Activated CD8-positive, alpha-beta memory T cell treated with anti-CD3 and anti-CD28 coated beads for 1 hour (primary cell): ENCODE data around the gene TSGA10.
"Not testable (repeated sequence)": the region's sequence is repeated elsewhere in the genome, so short reads cannot be mapped to it uniquely, and the experiment has no call there.

Source experiments
- DNase-seq, 2 donors: peaks; one replicate each; pipeline ENCODE4 v3.0.0-alpha.2; 2020; ENCODE audit warnings: low read depth in 1 of 2; ENCODE audit errors: extremely low read depth in 1 of 2

Gene TSGA10

DNA sequence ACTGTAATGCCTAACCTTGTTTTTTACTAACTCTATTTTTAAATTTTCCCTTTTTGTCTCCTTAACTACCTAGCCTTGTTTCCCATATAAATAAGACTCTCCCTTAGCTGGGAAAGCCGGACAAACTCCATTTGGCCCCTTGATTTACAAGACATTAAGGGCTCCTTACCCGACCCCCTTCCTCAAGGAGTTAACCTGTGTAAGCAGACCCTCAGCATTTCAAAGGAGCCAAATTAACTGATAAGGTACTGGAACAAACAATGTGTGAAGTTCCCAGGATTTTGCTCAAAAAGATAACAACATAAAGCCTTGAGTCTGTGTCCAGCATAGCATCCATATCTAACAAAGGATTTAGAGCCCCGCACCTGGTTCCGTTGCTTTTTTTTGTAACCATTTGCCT is 72.9 kb downstream of the TSGA10 start:
- no peak for DNase-seq

DNA sequence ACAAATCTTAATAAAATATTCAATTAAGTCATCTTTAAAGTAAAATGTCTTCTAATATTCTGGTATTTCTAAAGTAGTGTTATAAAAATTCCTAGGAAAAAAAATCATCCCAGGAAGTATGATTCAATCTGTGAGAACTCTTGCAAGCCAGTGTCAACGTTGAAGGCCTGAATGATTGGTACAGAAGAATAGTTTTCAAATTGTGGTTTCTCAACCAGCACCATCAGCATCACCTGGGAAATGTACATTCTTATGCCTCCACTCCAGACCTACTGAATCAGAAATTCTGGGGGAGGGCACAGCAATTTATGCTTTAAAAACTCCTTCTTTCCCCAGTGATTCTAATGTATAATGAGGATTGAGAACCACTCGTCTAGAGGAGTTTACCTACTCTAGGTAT is 75.5 kb downstream of the TSGA10 start:
- DNase-seq, result no peak

DNA sequence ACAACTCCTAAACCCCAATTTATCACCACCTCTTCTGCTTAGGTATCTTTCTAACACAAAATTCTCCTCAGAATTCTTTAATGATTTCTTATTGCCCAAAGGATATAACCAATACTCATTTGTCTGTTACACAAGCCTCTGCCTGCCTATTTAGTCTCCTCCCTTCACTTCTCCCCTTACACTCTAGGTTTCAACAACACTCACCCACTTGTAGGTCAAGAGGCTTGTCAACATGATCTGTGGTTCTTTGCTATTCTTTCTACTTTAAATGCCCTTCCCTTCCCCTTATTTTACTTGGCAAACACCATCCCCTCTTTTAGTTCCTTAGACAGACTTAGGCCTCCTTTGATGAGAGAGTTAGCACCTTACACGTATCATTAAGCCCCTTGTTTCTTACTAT is 82.2 kb downstream of the TSGA10 start:
- no peak for DNase-seq

DNA sequence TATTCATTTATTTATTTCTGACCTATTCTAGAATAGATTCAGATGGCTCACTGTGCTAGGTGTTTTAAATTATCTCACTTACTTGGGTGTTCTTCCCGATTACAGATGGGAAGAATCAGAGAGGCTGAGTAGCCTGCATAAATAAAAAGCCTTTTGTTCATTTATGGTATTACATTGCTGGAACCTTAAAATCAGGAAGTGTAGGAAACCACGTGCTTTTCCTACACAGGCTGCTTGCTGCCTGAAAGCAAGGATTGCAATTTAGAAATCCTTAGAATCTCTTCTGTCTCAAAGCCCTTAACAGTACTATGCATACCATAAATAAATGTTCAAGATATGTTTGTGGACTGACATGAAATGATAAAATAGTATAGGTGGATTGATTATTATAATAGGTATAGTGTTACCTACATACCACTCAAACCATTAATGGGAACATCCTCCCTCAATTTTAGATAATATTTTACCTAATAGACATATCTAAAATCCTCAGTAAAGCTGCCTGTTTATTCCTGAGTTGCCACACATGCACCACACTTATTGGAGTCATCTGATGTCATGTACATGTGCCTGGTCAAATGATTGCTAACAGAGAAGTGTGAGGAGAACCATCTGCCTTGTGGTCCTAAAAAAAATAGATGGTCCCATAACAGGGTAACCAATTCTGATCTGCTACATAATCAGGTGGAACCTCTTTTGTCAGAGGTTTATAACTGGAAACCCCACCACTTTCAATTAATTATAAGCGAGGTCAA is 86.7 kb downstream of the TSGA10 start:
- no peak for DNase-seq

DNA sequence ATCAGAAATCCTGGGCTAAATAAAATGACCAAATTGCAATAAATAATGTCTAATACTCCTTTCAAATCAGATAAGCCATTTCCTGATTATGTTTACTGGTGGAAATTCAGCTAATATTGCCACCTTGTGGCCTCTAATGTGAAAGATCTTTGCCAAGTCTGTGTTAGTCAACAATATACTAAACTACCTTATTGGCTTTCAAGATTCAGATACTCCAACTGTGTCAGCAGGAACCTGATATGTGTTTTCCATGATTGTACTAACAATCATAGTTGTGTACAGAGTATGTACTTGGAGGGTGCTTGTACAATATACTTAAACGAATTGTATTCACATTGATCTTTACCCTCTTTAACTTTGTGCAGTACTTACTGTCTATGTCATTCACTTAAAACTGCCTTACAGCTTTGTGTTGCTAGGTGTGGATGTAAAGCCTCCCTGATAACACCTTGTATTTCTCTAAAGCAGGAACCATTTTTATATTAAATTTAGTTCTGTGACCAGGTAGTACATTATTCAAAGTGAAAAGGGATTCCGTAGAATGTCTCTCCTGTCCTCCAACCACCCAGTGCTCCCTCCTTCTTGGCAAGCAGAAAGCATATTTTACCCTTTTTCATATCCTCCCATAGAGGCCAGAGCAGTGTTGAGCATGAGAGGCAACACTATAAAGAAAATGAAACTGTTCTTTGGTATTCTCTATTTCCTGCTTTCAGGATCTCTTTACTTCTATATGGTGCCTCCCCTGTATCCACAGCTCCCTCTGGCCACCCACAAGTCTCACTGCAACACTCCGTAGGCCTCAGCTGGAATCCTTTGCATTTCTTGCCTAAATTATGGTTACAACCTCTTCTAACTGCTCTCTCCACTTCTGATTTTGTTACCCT is 88.4 kb downstream of the TSGA10 start:
- DNase-seq, result no peak

DNA sequence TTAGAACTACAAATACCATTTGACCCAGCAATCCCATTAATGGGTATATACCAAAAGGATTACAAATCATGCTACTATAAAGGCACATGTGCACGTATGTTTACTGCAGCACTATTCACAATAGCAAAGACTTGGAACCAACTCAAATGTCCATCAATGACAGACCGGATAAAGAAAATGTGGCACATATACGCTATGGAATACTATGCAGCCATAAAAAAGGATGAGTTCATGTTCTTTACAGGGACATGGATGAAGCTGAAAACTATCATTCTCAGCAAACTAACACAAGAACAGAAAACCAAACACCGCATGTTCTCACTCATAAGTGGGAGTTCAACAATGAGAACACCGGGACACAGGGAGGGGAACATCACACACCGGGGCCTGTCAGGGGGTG is 105.6 kb downstream of the TSGA10 start:
- DNase-seq, result not testable (repeated sequence)

DNA sequence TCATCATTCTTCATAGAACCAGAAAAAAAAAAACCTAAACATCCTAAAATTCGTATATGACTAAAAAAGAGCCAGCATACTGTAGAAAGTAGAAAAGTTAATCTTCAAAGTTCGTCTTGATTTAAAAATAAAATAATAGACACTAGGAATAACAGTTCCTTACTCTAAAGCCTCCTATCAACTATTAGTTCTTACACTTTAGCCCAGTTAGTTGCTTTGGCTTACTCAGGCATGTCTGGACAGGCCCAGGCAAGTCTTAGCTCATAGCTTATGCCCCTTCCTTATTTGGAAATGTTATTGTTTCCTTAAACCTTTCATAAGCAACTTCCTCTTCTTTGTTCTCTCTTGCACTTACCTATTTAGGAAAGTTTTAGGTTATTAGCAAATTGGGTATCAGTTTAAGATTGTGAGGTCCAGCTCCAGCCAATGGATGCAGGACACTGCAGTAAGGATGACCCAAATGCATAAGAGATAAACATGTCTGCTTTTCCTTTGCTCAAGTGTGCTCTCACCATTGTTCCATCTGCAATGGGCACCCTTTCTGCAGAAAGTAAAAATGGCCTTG is 113.9 kb downstream of the TSGA10 start:
- not testable (repeated sequence) for DNase-seq

DNA sequence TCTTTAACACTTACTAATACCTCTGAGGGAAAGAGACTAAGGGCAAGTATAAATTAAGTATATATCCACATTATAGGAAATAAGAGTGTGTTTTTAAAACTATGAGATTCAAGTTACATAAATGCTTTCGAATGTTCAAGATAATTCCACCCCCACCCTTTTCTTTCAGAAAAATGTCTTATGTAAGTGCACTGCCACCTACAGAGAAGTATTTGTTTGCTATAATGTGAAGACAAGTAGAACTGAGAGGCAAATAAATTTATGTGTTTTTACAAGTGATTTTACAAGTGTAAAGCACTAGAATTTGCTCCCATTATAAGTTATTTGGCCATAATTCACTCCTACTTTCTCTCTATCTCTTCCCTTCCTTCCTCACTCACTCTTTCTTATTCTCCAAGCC is 118.8 kb downstream of the TSGA10 start:
- DNase-seq, result no peak

DNA sequence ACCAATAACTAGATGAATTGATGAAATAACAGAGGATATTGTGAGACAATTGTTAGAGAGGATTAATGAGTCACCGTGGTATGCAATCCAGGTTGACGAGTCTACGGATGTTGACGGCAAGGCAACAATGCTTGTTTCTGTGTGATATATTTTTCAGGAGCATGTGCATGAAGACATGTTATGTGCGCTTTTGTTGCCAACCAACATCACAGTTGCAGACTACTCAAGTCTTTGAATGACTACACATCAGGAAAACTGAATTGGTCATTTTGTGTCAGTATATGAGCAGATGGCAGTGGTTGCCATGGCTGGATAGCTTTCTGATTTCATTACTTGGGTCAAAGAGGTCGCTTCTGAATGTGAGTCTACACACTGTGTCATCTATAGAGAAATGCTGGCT is 122.0 kb downstream of the TSGA10 start:
- DNase-seq, result no peak

DNA sequence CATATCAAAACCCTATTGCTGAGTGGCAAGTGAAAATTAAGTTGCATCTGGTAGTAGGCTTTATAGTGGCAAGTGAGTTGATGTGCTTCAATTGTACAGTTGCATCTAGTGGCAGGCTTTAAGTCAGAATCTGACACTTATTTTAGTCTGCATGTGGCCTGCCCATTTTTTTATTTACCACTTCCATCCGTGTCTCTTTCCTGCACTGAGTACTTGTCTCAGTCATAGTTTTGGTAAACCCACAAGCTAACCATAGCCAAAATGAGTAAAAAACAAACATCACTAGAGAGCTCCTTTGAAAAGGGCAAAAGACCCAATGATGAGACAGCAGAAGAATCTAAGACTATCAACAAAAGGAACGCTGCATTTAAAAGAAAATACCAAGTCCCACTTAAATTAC is 122.7 kb downstream of the TSGA10 start:
- no peak for DNase-seq

DNA sequence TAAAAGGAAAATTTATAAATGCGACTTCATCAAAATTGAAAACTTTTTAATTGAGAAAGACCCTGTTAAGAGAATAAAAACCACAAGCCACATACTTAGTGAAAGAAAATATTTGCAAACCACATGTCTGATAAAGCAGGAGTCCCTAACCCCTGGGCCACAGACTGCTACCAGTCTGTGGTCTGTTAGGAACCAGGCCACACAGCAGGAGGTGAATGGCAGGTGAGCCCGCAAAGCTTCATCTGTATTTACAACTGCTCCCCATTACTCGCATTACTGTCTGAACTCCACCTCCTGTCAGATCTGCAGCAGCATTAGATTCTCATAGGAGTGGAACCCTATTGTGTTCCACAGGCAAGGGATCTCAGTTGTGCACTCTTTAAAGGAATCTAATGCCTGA is 123.3 kb downstream of the TSGA10 start:
- no peak for DNase-seq

DNA sequence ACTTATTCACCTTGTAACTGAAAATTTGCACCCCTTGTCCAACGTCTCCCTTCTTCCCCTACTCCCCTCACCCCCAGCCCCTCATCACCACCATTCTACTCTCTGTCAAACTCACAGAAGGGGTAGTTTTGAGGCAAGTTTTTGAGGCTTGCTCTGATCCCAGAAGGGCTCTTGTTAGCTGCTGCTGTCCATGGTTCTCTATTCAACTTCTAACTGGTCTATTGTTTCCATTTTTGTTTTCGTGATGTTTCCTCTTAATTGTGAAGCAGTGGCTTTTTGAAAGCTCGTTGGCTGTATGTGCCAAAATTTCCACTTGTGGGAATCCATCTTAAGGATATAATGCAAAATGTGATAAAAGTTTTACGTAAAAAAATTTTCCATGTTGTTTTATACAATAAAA is 126.2 kb downstream of the TSGA10 start:
- no peak for DNase-seq

DNA sequence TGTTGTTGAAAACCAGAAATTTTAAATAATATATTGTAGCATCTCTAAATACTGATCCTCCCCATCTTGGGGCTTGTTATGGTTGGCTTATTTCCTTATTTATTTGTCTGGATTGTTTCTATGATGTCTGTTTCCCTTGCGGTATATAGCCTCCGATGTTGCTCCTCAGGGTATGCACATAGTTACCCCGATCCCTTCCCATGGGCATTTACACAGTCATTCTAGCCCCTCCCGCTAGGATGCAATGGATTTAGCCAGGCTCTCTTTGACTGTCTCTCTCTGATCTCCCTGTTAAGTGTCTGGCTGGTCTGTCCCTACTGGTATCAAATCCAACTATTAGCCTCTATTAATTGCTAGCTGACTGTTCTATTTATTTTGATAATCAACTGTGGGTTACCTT is 126.9 kb downstream of the TSGA10 start:
- no peak for DNase-seq

DNA sequence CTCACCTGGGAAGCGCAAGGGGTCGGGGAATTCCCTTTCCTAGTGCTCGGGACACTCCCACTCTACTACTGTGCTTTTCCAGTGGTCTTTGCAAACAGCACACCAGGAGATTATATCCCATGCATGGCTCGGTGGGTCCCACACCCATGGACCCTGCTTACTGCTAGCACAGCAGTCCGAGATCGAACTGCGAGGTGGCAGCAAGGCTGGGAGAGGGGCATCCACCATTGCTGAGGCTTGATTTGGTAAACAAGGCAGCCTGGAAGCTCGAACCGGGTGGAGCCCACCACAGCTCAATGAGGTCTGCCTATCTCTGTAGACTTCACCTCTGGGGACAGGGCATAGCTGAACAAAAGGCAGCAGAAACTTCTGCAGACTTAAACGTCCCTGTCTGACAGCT is 154.0 kb downstream of the TSGA10 start:
- no peak for DNase-seq

DNA sequence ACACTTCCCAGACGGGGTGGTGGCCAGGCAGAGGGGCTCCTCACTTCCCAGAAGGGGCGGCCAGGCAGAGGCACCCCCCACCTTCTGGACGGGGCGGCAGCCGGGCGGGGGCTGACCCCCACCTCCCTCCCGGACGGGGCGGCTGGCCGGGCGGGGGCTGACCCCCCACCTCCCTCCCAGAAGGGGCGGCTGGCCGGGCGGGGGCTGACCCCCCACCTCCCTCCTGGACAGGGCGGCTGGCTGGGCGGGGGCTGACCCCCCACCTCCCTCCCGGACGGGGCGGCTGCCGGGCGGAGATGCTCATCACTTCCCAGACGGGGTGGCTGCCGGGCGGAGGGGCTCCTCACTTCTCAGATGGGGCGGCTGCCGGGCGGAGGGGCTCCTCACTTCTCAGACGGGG is 166.0 kb downstream of the TSGA10 start:
- DNase-seq, result not testable (repeated sequence)

DNA sequence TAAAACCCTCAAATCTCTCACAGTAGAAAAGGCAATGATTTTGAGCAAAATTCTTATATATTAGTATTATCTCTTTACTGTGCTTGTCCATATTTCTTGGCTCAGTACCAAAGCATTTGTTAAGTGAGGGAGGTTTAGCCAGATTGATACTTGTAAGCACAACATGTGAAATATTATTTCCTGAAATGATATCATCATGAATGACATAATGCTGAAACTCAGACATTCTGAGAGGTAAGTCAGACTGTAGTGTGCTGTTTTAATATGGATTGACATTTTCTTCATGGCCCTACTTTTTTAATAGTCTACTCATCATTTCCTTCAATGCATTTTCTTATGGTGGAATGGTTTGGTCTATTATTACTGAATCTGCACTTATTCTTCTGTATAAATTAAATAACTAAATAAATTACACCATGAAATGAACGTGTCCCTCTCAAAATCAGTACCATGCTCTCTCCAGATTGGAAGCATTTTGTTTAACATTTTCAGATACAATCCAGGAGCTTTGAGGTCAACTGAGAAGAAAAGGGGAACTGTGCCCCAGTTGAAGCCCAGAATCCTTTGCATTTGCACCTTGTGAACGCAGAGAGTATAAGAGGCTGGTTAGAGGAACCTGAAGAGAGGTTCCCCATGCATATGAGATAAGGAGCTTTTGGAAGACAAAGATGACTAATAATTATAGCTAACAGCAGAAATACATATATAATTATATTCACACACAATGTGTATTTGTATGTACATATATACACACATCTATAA is 168.7 kb downstream of the TSGA10 start:
- no peak for DNase-seq

DNA sequence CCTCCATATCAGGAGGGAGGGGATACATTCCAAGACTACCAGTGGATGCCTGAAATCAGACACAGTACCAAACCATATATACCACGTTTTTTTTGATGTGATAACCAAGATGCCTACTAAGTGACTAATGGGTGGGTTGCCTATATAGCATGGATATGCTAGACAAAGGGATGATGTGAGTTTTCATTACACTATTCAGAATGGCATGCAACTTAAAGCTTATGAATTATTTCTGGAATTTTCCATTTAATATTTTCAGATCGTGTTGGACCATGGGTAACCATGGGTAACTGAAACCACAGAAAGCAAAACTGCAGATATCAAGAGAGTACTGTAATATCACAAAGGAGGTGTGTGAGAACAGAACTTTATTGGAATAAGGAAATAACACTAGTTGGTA is 179.1 kb downstream of the TSGA10 start:
- no peak for DNase-seq

DNA sequence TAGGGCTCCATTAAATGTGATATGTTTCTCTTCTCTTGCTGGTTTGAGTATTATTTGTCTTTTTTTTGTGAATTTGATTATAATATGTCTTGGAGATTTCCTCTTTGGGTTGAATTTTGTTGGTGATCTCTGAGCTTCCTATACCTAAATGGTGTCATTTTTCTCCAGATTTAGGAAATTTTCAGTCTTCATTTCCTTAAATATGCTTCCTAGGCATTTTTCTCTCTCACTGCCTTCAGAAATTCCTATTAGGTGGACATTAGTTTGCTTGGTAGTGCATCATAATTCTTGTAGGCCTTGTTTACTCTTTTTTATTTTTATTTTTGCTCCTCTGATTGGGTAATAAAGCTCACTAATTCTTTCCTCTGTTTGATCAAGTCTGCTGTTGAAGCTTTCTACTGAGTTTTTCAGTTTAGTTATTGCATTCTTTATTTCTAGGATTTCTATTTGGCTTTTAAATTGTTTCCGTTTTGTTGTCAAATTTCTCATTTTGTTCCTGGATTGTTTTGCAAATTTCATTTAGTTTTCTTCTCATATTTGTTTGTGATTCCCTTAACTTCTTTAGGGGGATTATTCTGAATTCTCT is 182.1 kb downstream of the TSGA10 start:
- DNase-seq, result no peak

DNA sequence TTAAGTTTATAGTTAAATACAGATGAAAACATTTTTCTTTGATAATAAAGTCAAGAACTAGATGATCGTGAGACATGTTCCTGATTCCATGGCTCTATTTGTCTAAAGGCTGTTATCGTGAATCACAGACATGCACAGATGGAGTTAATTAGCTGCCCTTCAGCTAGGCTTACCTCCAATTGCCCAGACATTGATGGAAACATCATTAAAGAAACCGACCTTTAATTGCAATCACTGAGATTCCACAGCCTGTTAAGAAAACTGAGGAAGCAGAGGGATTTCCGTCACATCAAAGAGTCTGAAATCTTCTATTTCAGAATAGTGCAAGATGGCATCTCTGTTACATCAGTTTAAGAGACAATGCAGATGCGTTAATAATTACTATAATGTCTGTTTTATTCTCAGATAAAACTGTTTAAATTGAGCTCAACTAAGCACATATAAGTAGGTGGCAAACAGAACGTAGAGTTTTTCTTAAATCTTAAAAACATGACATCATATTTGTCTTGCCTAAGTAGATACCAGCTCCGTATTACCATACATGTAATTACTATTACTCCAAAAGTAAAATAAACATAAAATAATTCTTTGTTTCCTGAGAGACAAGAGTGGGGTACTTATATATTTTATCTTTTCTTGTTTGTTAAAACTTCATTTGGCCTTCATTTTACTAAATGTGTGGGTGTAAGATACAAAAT is 194.8 kb downstream of the TSGA10 start:
- DNase-seq, result no peak

DNA sequence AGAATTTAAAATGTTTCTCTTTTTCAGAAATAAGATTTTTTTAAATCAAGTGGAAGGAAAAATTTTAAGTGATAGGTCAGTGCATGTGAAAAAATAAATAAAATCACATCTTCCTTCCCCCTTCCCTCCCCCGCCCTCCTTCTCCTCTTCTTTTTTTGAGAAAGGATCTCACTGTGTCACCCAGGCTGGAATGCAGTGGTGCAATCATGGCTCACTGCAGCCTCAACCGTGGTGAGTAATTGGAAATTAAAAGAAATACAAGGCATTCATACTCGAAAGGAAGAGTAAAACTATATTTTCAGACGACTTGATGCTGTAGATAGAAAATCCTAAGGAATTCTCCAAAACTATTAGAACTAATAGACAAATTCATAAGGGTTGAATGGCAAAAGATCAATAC is 201.8 kb downstream of the TSGA10 start:
- DNase-seq, result no peak
